ENCODE data around the gene KIF24. TPM values are rescaled to one million over a fixed set of nuclear protein-coding genes. Genes with fewer than 3 reads are reported as not detected.

KIF24 gene
- total RNA-seq, 1 experiment from 2014 or later = 6.5 TPM

GRCh38 chr9:34335376-34335775 lies 6.3 kb upstream of the KIF24 start:
- Histone ChIP-seq H3K27ac (ENCODE audit: low read length) (no peak overlapping the region), H3K4me1 (ENCODE audit: low read length) (peaks cover 23% of the 10 kb centered on the region), H3K36me3 (ENCODE audit: insufficient read depth, low read length) (no peaks in the 10 kb centered on the region), H3K9ac (ENCODE audit: low read length) (no peak overlapping the region), H4K20me1 (ENCODE audit: insufficient read depth, low read depth, low read length) (no peaks in the 10 kb centered on the region), H3K9me3 (ENCODE audit: low read length) (no peaks in the 10 kb centered on the region), H3K79me2 (ENCODE audit: low read length) (peaks cover 10% of the 10 kb centered on the region; the same call in 1 of the 2 replicates), H3K9me2 (replicated peaks; ENCODE audit: insufficient read depth, low read length) (no peaks in the 10 kb centered on the region), H3K4me3 (ENCODE audit: low read length) (no peak overlapping the region), H3K4me2 (ENCODE audit: low read depth, low read length, poor library complexity, severe bottlenecking) (no peak overlapping the region), H3K27me3 (ENCODE audit: low read length) (no peaks in the 10 kb centered on the region), H2AFZ (ENCODE audit: low read length) (no peak overlapping the region)
- no peak for DNase-seq

GRCh38 chr9:34334916-34335315 lies 5.8 kb upstream of the KIF24 start:
- H3K9me3 ChIP-seq (ENCODE audit: low read length) = no peaks in the 10 kb centered on the region

GRCh38 chr9:34334337-34334824 lies 5.3 kb upstream of the KIF24 start:
- peaks cover 15% of the 10 kb centered on the region for H3K79me2 ChIP-seq (ENCODE audit: low read length)
- DNase-seq = no peak

More at GRCh38 chr9:34334916-34335315, 5.8 kb upstream of the KIF24 start:
- H4K20me1 ChIP-seq (ENCODE audit: insufficient read depth, low read depth, low read length) = no peaks in the 10 kb centered on the region
- peaks cover 11% of the 10 kb centered on the region for H3K79me2 ChIP-seq (ENCODE audit: low read length)
- H3K9ac ChIP-seq (ENCODE audit: low read length) = no peak overlapping the region
- peaks cover 25% of the 10 kb centered on the region for H3K4me1 ChIP-seq (ENCODE audit: low read length)
- H3K9me2 ChIP-seq (replicated peaks; ENCODE audit: insufficient read depth, low read length) = no peaks in the 10 kb centered on the region
- no peak overlapping the region for H3K4me2 ChIP-seq (ENCODE audit: low read depth, low read length, poor library complexity, severe bottlenecking)
- no peak for DNase-seq
- H3K4me3 ChIP-seq (ENCODE audit: low read length) = no peak overlapping the region
- H3K36me3 ChIP-seq (ENCODE audit: insufficient read depth, low read length) = no peaks in the 10 kb centered on the region
- H3K27ac ChIP-seq (ENCODE audit: low read length) = no peak overlapping the region
- H3K27me3 ChIP-seq (ENCODE audit: low read length) = no peaks in the 10 kb centered on the region
- no peak overlapping the region for H2AFZ ChIP-seq (ENCODE audit: low read length)

GRCh38 chr9:34333836-34334235 lies 4.8 kb upstream of the KIF24 start:
- Histone ChIP-seq H3K9me2 (replicated peaks; ENCODE audit: insufficient read depth, low read length) (no peaks in the 10 kb centered on the region), H3K4me2 (ENCODE audit: low read depth, low read length, poor library complexity, severe bottlenecking) (no peak overlapping the region), H3K4me3 (ENCODE audit: low read length) (no peak overlapping the region), H3K36me3 (ENCODE audit: insufficient read depth, low read length) (no peaks in the 10 kb centered on the region), H3K27me3 (ENCODE audit: low read length) (no peaks in the 10 kb centered on the region), H3K79me2 (ENCODE audit: low read length) (peaks cover 16% of the 10 kb centered on the region), H4K20me1 (ENCODE audit: insufficient read depth, low read depth, low read length) (no peaks in the 10 kb centered on the region), H3K27ac (ENCODE audit: low read length) (no peak overlapping the region), H2AFZ (ENCODE audit: low read length) (no peak overlapping the region), H3K9me3 (ENCODE audit: low read length) (no peaks in the 10 kb centered on the region), H3K9ac (ENCODE audit: low read length) (no peak overlapping the region), H3K4me1 (ENCODE audit: low read length) (peaks cover 25% of the 10 kb centered on the region)
- DNase-seq = no peak

More at GRCh38 chr9:34334337-34334824, 5.3 kb upstream of the KIF24 start:
- no peaks in the 10 kb centered on the region for H3K27me3 ChIP-seq (ENCODE audit: low read length)
- H4K20me1 ChIP-seq (ENCODE audit: insufficient read depth, low read depth, low read length) = no peaks in the 10 kb centered on the region
- no peaks in the 10 kb centered on the region for H3K9me3 ChIP-seq (ENCODE audit: low read length)
- H3K9me2 ChIP-seq (replicated peaks; ENCODE audit: insufficient read depth, low read length) = no peaks in the 10 kb centered on the region
- no peak overlapping the region for H3K27ac ChIP-seq (ENCODE audit: low read length)
- H2AFZ ChIP-seq (ENCODE audit: low read length) = no peak overlapping the region
- no peak overlapping the region for H3K9ac ChIP-seq (ENCODE audit: low read length)
- no peaks in the 10 kb centered on the region for H3K36me3 ChIP-seq (ENCODE audit: insufficient read depth, low read length)
- no peak overlapping the region for H3K4me2 ChIP-seq (ENCODE audit: low read depth, low read length, poor library complexity, severe bottlenecking)
- no peak overlapping the region for H3K4me3 ChIP-seq (ENCODE audit: low read length)
- H3K4me1 ChIP-seq (ENCODE audit: low read length) = peaks cover 25% of the 10 kb centered on the region

- Histone ChIP-seq H3K4me1 (ENCODE audit: low read length) (peaks cover 31% of the 10 kb centered on the region), H3K9me3 (ENCODE audit: low read length) (no peaks in the 10 kb centered on the region), H3K4me2 (ENCODE audit: low read depth, low read length, poor library complexity, severe bottlenecking) (peak overlapping the region; percentile 97), H4K20me1 (ENCODE audit: insufficient read depth, low read depth, low read length) (no peaks in the 10 kb centered on the region), H3K79me2 (ENCODE audit: low read length) (peaks cover 28% of the 10 kb centered on the region), H3K9me2 (replicated peaks; ENCODE audit: insufficient read depth, low read length) (no peaks in the 10 kb centered on the region), H3K4me3 (ENCODE audit: low read length) (no peak overlapping the region), H3K36me3 (ENCODE audit: insufficient read depth, low read length) (no peaks in the 10 kb centered on the region), H3K9ac (ENCODE audit: low read length) (peak overlapping the region; percentile 8; the same call in 1 of the 2 replicates), H2AFZ (ENCODE audit: low read length) (no peak overlapping the region), H3K27ac (ENCODE audit: low read length) (no peak overlapping the region), H3K27me3 (ENCODE audit: low read length) (no peaks in the 10 kb centered on the region)
- peak; percentile 77 for DNase-seq
These were observed 3.3 kb upstream of the KIF24 start for GRCh38 chr9:34332076-34332964.

- H3K79me2 ChIP-seq (ENCODE audit: low read length) = peaks cover 39% of the 10 kb centered on the region
- H3K4me3 ChIP-seq (ENCODE audit: low read length) = peak overlapping the region; percentile 90
- H3K4me1 ChIP-seq (ENCODE audit: low read length) = peaks cover 43% of the 10 kb centered on the region
- no peaks in the 10 kb centered on the region for H3K9me2 ChIP-seq (replicated peaks; ENCODE audit: insufficient read depth, low read length)
- H3K27ac ChIP-seq (ENCODE audit: low read length) = peak overlapping the region; percentile 73
- H3K27me3 ChIP-seq (ENCODE audit: low read length) = no peaks in the 10 kb centered on the region
- H2AFZ ChIP-seq (ENCODE audit: low read length) = no peak overlapping the region; the same call in 1 of the 2 replicates
- H3K36me3 ChIP-seq (ENCODE audit: insufficient read depth, low read length) = no peaks in the 10 kb centered on the region
- peak; percentile 77 for DNase-seq
- H3K9ac ChIP-seq (ENCODE audit: low read length) = peak overlapping the region; percentile 42
- H3K9me3 ChIP-seq (ENCODE audit: low read length) = no peaks in the 10 kb centered on the region
- H3K4me2 ChIP-seq (ENCODE audit: low read depth, low read length, poor library complexity, severe bottlenecking) = peak overlapping the region; percentile 97
- H4K20me1 ChIP-seq (ENCODE audit: insufficient read depth, low read depth, low read length) = no peaks in the 10 kb centered on the region
These were observed 2.1 kb upstream of the KIF24 start for GRCh38 chr9:34331196-34331595.

GRCh38 chr9:34328500-34328986 lies 525 bp downstream of the KIF24 start:
- H3K9me2 ChIP-seq (replicated peaks; ENCODE audit: insufficient read depth, low read length) = no peaks in the 10 kb centered on the region
- H3K4me2 ChIP-seq (ENCODE audit: low read depth, low read length, poor library complexity, severe bottlenecking) = peak overlapping the region; percentile 92
- H2AFZ ChIP-seq (ENCODE audit: low read length) = peak overlapping the region; percentile 83
- peak overlapping the region; percentile 74 for H3K4me3 ChIP-seq (ENCODE audit: low read length)
- H3K27ac ChIP-seq (ENCODE audit: low read length) = peak overlapping the region; percentile 80
- peak overlapping the region; percentile 78 for H3K9ac ChIP-seq (ENCODE audit: low read length)
- H3K79me2 ChIP-seq (ENCODE audit: low read length) = peaks cover 62% of the 10 kb centered on the region
- no peak for DNase-seq
- no peaks in the 10 kb centered on the region for H3K9me3 ChIP-seq (ENCODE audit: low read length)
- no peaks in the 10 kb centered on the region for H4K20me1 ChIP-seq (ENCODE audit: insufficient read depth, low read depth, low read length)
- no peaks in the 10 kb centered on the region for H3K36me3 ChIP-seq (ENCODE audit: insufficient read depth, low read length)
- H3K27me3 ChIP-seq (ENCODE audit: low read length) = no peaks in the 10 kb centered on the region
- H3K4me1 ChIP-seq (ENCODE audit: low read length) = peaks cover 55% of the 10 kb centered on the region

GRCh38 chr9:34326690-34327089 lies 2.4 kb downstream of the KIF24 start:
- Histone ChIP-seq H3K9me3 (ENCODE audit: low read length) (no peaks in the 10 kb centered on the region), H3K4me3 (ENCODE audit: low read length) (peak overlapping the region; percentile 24; the same call in 1 of the 2 replicates), H2AFZ (ENCODE audit: low read length) (peak overlapping the region; percentile 67), H3K9ac (ENCODE audit: low read length) (peak overlapping the region; percentile 57), H3K4me2 (ENCODE audit: low read depth, low read length, poor library complexity, severe bottlenecking) (peak overlapping the region; percentile 92), H3K27me3 (ENCODE audit: low read length) (no peaks in the 10 kb centered on the region), H3K79me2 (ENCODE audit: low read length) (peaks cover 76% of the 10 kb centered on the region), H3K27ac (ENCODE audit: low read length) (peak overlapping the region; percentile 44), H3K4me1 (ENCODE audit: low read length) (peaks cover 67% of the 10 kb centered on the region), H4K20me1 (ENCODE audit: insufficient read depth, low read depth, low read length) (no peaks in the 10 kb centered on the region), H3K9me2 (replicated peaks; ENCODE audit: insufficient read depth, low read length) (no peaks in the 10 kb centered on the region), H3K36me3 (ENCODE audit: insufficient read depth, low read length) (no peaks in the 10 kb centered on the region)
- no peak for DNase-seq

Measured in Karpas-422 (cell line).